Stomach (tissue), 4 donors: ENCODE measurements around the gene RASAL2.

ENCODE experiments used
- CTCF ChIP-seq, 7 experiments: fragments of 450-650 bp in 4 of 7; fragments of 200-600 bp in 3 of 7; sonication (generic) in 3 of 7; IDR thresholded peaks; one replicate each; pipeline ENCODE4 v1.5.1; 2016 to 2019; ENCODE audit warnings: antibody characterized with exemption in 7 of 7, control low read depth in 2 of 7, mild to moderate bottlenecking in 1 of 7
- EP300 ChIP-seq: sonication (generic); formaldehyde crosslinking; IDR thresholded peaks from one replicate; pipeline ENCODE4 v1.6.1; 2017; ENCODE audit warnings: antibody characterized with exemption
- POLR2A ChIP-seq, 4 donors: fragments of 450-650 bp; IDR thresholded peaks; one replicate each; pipeline ENCODE4 v1.6.1; 2016; ENCODE audit warnings: antibody characterized with exemption in 4 of 4, control low read depth in 2 of 4, mild to moderate bottlenecking in 1 of 4, moderate library complexity in 1 of 4
- POLR2AphosphoS5 ChIP-seq, 3 donors: sonication (generic); formaldehyde crosslinking; IDR thresholded peaks; one replicate each; pipeline ENCODE4 v1.6.1; 2016; ENCODE audit warnings: antibody characterized with exemption in 3 of 3

GRCh38 chr1:178376008-178376407, 282.1 kb downstream of the RASAL2 start:
- TF ChIP-seq EP300 (no peak), CTCF (IDR thresholded peaks at IDR 0.05) (no peak), POLR2AphosphoS5 (IDR thresholded peaks at IDR 0.05) (no peak), POLR2A (IDR thresholded peaks at IDR 0.05) (no peak)
